Measurements from ENCODE around the gene MATR3. TPM values are rescaled to one million over a fixed set of nuclear protein-coding genes. Genes with fewer than 3 reads are reported as not detected.
"Not testable (repeated sequence)": the region's sequence is repeated elsewhere in the genome, so short reads cannot be mapped to it uniquely, and the experiment has no call there.

The MATR3 gene
- total and polyA plus RNA-seq, 7 donors: 60.8 to 272 (median 194) TPM

DNA sequence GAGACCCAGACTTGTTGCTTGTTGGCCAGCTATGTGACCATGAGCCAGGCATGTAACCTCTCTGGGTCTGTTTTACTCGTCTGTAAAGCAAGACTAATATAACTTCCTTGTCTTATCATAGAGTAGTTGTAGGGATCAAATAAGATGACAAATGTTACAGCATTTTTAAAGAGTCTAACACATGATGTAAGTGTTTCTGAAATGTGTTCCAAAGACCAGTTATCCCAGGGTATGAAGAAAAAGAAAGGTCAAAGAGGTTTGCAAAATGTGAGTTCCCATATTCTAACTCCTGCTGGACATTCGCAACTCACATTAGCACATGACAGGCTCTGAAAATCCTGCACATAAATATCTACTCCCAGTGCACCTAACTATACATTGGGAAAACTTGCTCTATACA, 28.5 kb upstream of the MATR3 start:
- Histone ChIP-seq H3K4me1 (peaks cover 0 to 21% (median 16%) of the 10 kb centered on the region in 4 donors), H3K36me3 (no peaks in the 10 kb centered on the region), H3K4me3 (no peak overlapping the region), H3K27ac (no peak overlapping the region), H3K9me3 (no peaks in the 10 kb centered on the region), H3K27me3 (no peaks in the 10 kb centered on the region)
- TF ChIP-seq POLR2AphosphoS5 (IDR thresholded peaks at IDR 0.05): no peak
- TF ChIP-seq, protein P1, sequence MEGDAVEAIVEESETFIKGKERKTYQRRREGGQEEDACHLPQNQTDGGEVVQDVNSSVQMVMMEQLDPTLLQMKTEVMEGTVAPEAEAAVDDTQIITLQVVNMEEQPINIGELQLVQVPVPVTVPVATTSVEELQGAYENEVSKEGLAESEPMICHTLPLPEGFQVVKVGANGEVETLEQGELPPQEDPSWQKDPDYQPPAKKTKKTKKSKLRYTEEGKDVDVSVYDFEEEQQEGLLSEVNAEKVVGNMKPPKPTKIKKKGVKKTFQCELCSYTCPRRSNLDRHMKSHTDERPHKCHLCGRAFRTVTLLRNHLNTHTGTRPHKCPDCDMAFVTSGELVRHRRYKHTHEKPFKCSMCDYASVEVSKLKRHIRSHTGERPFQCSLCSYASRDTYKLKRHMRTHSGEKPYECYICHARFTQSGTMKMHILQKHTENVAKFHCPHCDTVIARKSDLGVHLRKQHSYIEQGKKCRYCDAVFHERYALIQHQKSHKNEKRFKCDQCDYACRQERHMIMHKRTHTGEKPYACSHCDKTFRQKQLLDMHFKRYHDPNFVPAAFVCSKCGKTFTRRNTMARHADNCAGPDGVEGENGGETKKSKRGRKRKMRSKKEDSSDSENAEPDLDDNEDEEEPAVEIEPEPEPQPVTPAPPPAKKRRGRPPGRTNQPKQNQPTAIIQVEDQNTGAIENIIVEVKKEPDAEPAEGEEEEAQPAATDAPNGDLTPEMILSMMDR (IDR thresholded peaks at IDR 0.05): no peak
- no peak for TF ChIP-seq EP300 (IDR thresholded peaks at IDR 0.05)
- TF ChIP-seq POLR2A (IDR thresholded peaks at IDR 0.05): no peak
- WGBS, 2 donors: 74 to 86% methylated on average over 2 of the region's 2 CpGs
- DNase-seq: no peak
- intact Hi-C loops (cut with DNase I): loop anchor here (10.0 kb wide), 1 partner anchor 310 kb away; no protein-coding TSS in a partner anchor

DNA sequence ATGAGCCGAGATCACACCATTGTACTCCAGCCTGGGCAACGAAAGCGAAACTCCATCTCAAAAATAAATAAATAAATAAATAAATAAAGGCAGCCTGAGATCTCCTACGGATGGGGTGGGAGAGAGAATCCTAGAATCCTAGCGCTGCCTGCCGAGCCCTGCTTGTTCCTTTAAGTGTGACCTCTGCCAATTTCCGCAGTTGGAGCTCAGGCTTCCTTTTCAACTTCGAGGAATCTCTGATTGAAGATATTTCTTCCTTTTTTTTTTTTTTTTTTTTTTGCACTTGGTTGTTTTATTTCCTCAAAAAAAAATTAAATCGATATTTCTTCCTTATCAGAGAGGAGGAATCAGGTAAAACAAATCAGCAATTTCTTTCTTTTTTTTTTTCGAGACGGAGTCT, 27.3 kb upstream of the MATR3 start:
- Histone ChIP-seq H3K9me3 (no peaks in the 10 kb centered on the region), H3K4me3 (no peak overlapping the region), H3K4me1 (peaks cover 0 to 26% (median 20%) of the 10 kb centered on the region in 4 donors), H3K36me3 (no peaks in the 10 kb centered on the region), H3K27me3 (no peaks in the 10 kb centered on the region), H3K27ac (no peak overlapping the region)
- TF ChIP-seq EP300 (IDR thresholded peaks at IDR 0.05) (no peak), POLR2A (IDR thresholded peaks at IDR 0.05) (no peak), POLR2AphosphoS5 (IDR thresholded peaks at IDR 0.05) (no peak)
- TF ChIP-seq, protein P1 (IDR thresholded peaks at IDR 0.05): no peak
- 85 to 91% methylated on average over 11 of the region's 11 CpGs for WGBS, 2 donors
- intact Hi-C loops (cut with DNase I): loop anchor here (2.0 to 10.0 kb wide), 2 partner anchors 311 to 513 kb away; partner anchors contain the start of gene CTNNA1
- no peak for DNase-seq

DNA sequence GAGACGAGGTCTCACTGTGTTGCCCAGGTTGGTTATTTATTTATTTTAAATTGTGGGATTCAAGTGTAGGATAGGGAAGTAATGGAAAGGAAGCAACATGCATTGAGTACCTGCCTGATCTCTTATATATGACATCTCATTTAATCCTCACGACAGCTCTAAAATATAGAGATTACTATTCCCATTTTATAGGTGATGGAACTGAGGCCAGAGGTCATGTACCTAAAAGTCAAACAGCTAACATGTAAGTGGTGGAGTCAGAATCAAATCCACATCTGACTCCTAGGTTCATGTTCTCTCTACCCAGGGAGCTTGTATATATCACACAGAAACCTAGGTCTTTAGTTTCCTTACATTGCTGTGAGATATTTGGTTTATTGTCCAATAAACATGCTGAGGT, 26.1 kb upstream of the MATR3 start:
- peak overlapping the region in 1 of 4 donors; percentile 61 for H3K27ac ChIP-seq
- intact Hi-C loops (cut with DNase I): loop anchor here (2.0 to 10.0 kb wide), 2 partner anchors 313 to 515 kb away; partner anchors contain the start of gene CTNNA1
- H3K4me1 ChIP-seq: peaks cover 0 to 31% (median 23%) of the 10 kb centered on the region in 4 donors
- TF ChIP-seq, protein P1 (IDR thresholded peaks at IDR 0.05): no peak
- TF ChIP-seq POLR2A (IDR thresholded peaks at IDR 0.05) (no peak), EP300 (IDR thresholded peaks at IDR 0.05) (no peak), POLR2AphosphoS5 (IDR thresholded peaks at IDR 0.05) (no peak)
- no peak for DNase-seq
- H3K9me3 ChIP-seq: no peaks in the 10 kb centered on the region
- WGBS, 2 donors: 87 to 93% methylated on average over 2 of the region's 2 CpGs
- H3K4me3 ChIP-seq: no peak overlapping the region
- H3K36me3 ChIP-seq: no peaks in the 10 kb centered on the region
- H3K27me3 ChIP-seq: no peaks in the 10 kb centered on the region

DNA sequence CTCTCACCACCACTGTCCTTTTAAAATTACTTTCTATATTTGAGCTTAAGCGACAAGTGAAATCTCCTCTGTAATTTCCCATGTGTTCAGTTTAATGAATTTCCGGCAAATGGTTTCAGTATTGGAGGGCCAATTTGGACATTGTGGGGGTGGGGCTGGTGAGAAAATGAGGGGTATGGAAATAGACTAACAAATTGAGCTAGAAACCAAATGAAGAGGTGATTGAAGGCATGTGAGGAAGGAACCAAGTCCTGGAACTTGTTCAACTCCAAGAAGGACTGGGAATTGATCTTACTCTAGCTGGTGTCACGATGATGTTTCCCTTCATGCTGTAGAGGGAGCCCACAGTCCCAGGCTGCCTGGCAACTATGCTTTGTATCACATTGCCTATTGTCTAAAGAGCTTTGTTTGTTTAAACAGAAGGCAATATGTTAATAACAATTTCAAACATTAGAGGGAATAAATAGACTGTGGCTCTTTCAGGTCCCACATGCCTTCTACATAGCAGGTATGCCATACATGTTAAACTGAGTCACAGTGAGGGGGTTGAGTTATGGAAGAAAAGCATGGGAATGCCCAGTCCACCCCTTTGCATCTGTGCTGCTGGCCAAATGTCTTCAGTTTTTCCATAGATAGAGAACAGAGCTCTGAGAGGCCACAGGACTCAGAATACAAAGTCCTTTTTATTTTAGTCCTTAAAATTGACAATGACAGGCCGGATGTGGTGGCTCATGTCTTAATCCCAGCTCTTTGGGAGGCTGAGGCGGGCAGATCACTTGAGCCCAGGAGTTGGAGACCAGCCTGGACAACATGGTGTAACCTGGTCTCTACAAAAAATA, 25.0 kb upstream of the MATR3 start:
- intact Hi-C loops (cut with DNase I): loop anchor here (10.0 kb wide), 1 partner anchor 314 kb away; no protein-coding TSS in a partner anchor
- Histone ChIP-seq H3K27ac (peak overlapping the region; percentile 45 to 61 (median 52)), H3K36me3 (no peaks in the 10 kb centered on the region), H3K4me1 (peaks cover 0 to 37% (median 30%) of the 10 kb centered on the region in 4 donors), H3K9me3 (no peaks in the 10 kb centered on the region), H3K27me3 (no peaks in the 10 kb centered on the region), H3K4me3 (no peak overlapping the region)
- DNase-seq: no peak
- WGBS, 2 donors: 74 to 80% methylated on average over 5 of the region's 5 CpGs
- TF ChIP-seq POLR2A (IDR thresholded peaks at IDR 0.05): no peak
- TF ChIP-seq POLR2AphosphoS5 (IDR thresholded peaks at IDR 0.05): no peak
- TF ChIP-seq, protein P1 (IDR thresholded peaks at IDR 0.05): no peak
- TF ChIP-seq EP300 (IDR thresholded peaks at IDR 0.05): no peak

DNA sequence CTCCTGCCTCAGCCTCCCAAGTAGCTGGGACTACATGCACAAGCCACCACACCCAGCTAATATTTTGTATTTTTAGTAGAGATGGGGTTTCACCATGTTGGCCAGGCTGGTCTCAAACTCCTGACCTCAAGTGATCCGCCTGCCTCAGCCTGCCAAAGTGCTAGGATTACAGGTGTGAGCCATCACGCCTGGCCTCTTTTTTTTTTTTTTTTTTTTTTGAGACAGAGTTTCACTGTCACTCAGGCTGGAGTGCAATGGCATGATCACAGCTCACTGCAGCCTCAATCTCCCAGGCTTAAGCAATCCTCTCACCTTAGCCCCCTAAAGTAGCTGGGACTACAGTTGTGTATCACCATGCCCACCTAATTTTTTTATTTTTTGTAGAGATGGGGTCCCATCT, 22.8 kb upstream of the MATR3 start:
- not testable (repeated sequence) for H3K9me3 ChIP-seq
- Histone ChIP-seq H3K4me1 (peaks cover 0 to 50% (median 40%) of the 10 kb centered on the region in 4 donors), H3K27ac (peak overlapping the region in 3 of 4 donors; percentile 79 to 89 (median 84))

More for the DNA sequence above, 22.8 kb upstream of the MATR3 start:
- whole genome bisulfite sequencing, 2 donors: 82 to 83% methylated on average over 2 of the region's 2 CpGs
- H3K27me3 ChIP-seq; intact Hi-C loops (cut with DNase I); H3K4me3 ChIP-seq; DNase-seq; H3K36me3 ChIP-seq: not testable (repeated sequence)
